Neural cell (in vitro differentiated cells): Measurements from ENCODE around the gene TDRKH. TPM values are rescaled to one million over a fixed set of nuclear protein-coding genes. Genes with fewer than 3 reads are reported as not detected.

Experiments used
- H2AFZ ChIP-seq: fragments of 200-600, 300-800 bp; sonication (generic), shearing (Covaris generic); 2 replicates; pipeline ENCODE4 v1.6.0; 2014; ENCODE audit warnings: low read depth, mild to moderate bottlenecking, antibody characterized with exemption, low read length, moderate library complexity
- H3F3A ChIP-seq: fragments of 200-600 bp; shearing (Covaris generic); 2 replicates; pipeline ENCODE4 v1.6.1; 2016; ENCODE audit warnings: mild to moderate bottlenecking, moderate library complexity, mixed read lengths, antibody characterized with exemption, low read length; ENCODE audit not compliant: insufficient read depth, poor library complexity, severe bottlenecking
- H3K27ac ChIP-seq: fragments of 200-600, 300-800 bp; sonication (generic), shearing (Covaris generic); 2 replicates; pipeline ENCODE4 v1.5.1; 2014; ENCODE audit warnings: mild to moderate bottlenecking, low read length, moderate library complexity
- H3K27me3 ChIP-seq: fragments of 300-800, 200-600 bp; sonication (generic), shearing (Covaris generic); 2 replicates; pipeline ENCODE4 v1.6.0; 2014; ENCODE audit warnings: mild to moderate bottlenecking, low read depth, low read length, moderate library complexity; ENCODE audit not compliant: insufficient read depth
- H3K36me3 ChIP-seq: fragments of 300-800, 200-600 bp; sonication (generic), shearing (Covaris generic); 2 replicates; pipeline ENCODE4 v1.5.1; 2014; ENCODE audit warnings: mild to moderate bottlenecking, antibody characterized with exemption, low read length, moderate library complexity; ENCODE audit not compliant: insufficient read depth
- H3K4me2 ChIP-seq: fragments of 300-800, 200-600 bp; sonication (generic), shearing (Covaris generic); 2 replicates; pipeline ENCODE4 v1.6.0; 2014; ENCODE audit warnings: mild to moderate bottlenecking, low read length
- H3K4me3 ChIP-seq: fragments of 300-800, 200-600 bp; sonication (generic), shearing (Covaris generic); 2 replicates; pipeline ENCODE4 v1.5.1; 2014; ENCODE audit warnings: mild to moderate bottlenecking, low read length, moderate library complexity
- H3K79me2 ChIP-seq: fragments of 200-600 bp; shearing (Covaris generic); replicated peaks from 2 replicates; pipeline ENCODE4 v1.6.0; 2014; ENCODE audit warnings: mild to moderate bottlenecking, low read length, moderate library complexity; ENCODE audit not compliant: insufficient read depth
- H3K9ac ChIP-seq: fragments of 300-800, 200-600 bp; sonication (generic), shearing (Covaris generic); 2 replicates; pipeline ENCODE4 v1.6.1; 2016; ENCODE audit warnings: mild to moderate bottlenecking, low read length, mixed read lengths
- H3K9me2 ChIP-seq: fragments of 200-600 bp; shearing (Covaris generic); 2 replicates; pipeline ENCODE4 v1.6.1; 2016; ENCODE audit warnings: mild to moderate bottlenecking, low read length, mixed read lengths; ENCODE audit not compliant: insufficient read depth
- H3K9me3 ChIP-seq: fragments of 200-600, 300-800 bp; sonication (generic), shearing (Covaris generic); 2 replicates; pipeline ENCODE4 v1.6.1; 2016; ENCODE audit warnings: mild to moderate bottlenecking, mixed run types, low read length, moderate library complexity, mixed read lengths
- H4K20me1 ChIP-seq: fragments of 200-600 bp; shearing (Covaris generic); 2 replicates; pipeline ENCODE4 v1.6.1; 2016; ENCODE audit warnings: mild to moderate bottlenecking, mixed run types; ENCODE audit not compliant: insufficient read depth
- EP300 ChIP-seq: fragments of 450-650 bp; conservative IDR thresholded peaks from 2 replicates; pipeline ENCODE4 v1.6.1; 2014; ENCODE audit warnings: antibody characterized with exemption, mild to moderate bottlenecking, moderate library complexity; ENCODE audit not compliant: poor library complexity, severe bottlenecking
- EZH2 ChIP-seq: fragments of 200-600, 300-800 bp; shearing (Covaris generic), sonication (generic); IDR thresholded peaks from 2 replicates; pipeline ENCODE4 v1.6.1; 2014; ENCODE audit warnings: antibody characterized with exemption, low read length, borderline replicate concordance, mild to moderate bottlenecking; ENCODE audit not compliant: insufficient read depth, poor library complexity, severe bottlenecking
- MXI1 ChIP-seq: fragments of 450-650 bp; conservative IDR thresholded peaks from 2 replicates; pipeline ENCODE4 v1.6.1; 2014; ENCODE audit warnings: antibody characterized with exemption, mild to moderate bottlenecking; ENCODE audit not compliant: poor library complexity, severe bottlenecking
- POLR2AphosphoS5 ChIP-seq: IDR thresholded peaks from 2 replicates; pipeline ENCODE4 v1.6.1; 2012
- RAD21 ChIP-seq: fragments of 450-650 bp; conservative IDR thresholded peaks from 2 replicates; pipeline ENCODE4 v1.6.1; 2014; ENCODE audit warnings: antibody characterized with exemption, mild to moderate bottlenecking, moderate library complexity
- TAF1 ChIP-seq: IDR thresholded peaks from 2 replicates; pipeline ENCODE4 v1.6.1; 2012; ENCODE audit warnings: low read depth
- polyA plus RNA-seq: library from polyadenylated mRNA; depleted of rRNA; stranded (reverse); fragments of >200 nt; gene quantifications from 2 replicates; pipeline ENCODE4 v1.2.3, GENCODE V29; 2014
- TF ChIP-seq, protein P1 (sequence below): fragments of 450-650 bp; IDR thresholded peaks from 2 replicates; pipeline ENCODE4 v1.5.1; 2014; ENCODE audit warnings: antibody characterized with exemption, mild to moderate bottlenecking, moderate library complexity; ENCODE audit not compliant: poor library complexity, severe bottlenecking
- TF ChIP-seq, protein P2 (sequence below): IDR thresholded peaks from 2 replicates; pipeline ENCODE4 v1.6.1; 2012; ENCODE audit warnings: borderline replicate concordance

TDRKH gene
- polyA plus RNA-seq, 1 donor from 2014 or later: 19.5 TPM

DNA sequence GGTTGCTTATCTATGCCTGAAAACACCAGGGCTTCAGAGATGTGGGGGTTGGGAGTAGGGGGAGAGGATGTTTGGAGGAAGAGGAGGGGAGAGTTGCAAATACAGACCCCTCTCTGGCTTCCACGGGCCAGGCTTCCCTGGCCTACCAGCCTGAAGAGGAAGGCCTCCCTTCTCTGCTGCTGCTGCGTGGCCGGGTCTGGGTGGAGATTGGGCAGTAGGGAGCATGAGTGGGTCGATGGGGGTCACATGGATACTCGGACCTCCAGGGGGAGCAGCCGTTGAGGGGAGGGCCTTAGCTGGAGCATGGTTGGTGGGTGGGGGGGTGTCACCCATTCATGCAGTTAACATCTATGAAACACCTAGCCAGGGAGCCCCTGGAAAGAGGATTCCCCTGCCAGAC, 39.8 kb upstream of the TDRKH start:
- H3K9me2 ChIP-seq: no peaks in the 10 kb centered on the region
- H3F3A ChIP-seq: no peaks in the 10 kb centered on the region
- no peak overlapping the region for H2AFZ ChIP-seq
- H3K9me3 ChIP-seq: no peaks in the 10 kb centered on the region
- no peaks in the 10 kb centered on the region for H3K27me3 ChIP-seq
- H4K20me1 ChIP-seq: no peaks in the 10 kb centered on the region
- no peaks in the 10 kb centered on the region for H3K36me3 ChIP-seq
- no peak overlapping the region for H3K4me3 ChIP-seq
- no peak overlapping the region for H3K27ac ChIP-seq
- H3K4me2 ChIP-seq: no peak overlapping the region
- no peaks in the 10 kb centered on the region for H3K79me2 ChIP-seq
- TF ChIP-seq, protein P1, sequence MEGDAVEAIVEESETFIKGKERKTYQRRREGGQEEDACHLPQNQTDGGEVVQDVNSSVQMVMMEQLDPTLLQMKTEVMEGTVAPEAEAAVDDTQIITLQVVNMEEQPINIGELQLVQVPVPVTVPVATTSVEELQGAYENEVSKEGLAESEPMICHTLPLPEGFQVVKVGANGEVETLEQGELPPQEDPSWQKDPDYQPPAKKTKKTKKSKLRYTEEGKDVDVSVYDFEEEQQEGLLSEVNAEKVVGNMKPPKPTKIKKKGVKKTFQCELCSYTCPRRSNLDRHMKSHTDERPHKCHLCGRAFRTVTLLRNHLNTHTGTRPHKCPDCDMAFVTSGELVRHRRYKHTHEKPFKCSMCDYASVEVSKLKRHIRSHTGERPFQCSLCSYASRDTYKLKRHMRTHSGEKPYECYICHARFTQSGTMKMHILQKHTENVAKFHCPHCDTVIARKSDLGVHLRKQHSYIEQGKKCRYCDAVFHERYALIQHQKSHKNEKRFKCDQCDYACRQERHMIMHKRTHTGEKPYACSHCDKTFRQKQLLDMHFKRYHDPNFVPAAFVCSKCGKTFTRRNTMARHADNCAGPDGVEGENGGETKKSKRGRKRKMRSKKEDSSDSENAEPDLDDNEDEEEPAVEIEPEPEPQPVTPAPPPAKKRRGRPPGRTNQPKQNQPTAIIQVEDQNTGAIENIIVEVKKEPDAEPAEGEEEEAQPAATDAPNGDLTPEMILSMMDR: no peak
- TF ChIP-seq MXI1 (no peak), RAD21 (no peak), EZH2 (no peak), POLR2AphosphoS5 (no peak), EP300 (no peak), TAF1 (no peak)
- no peak overlapping the region for H3K9ac ChIP-seq

DNA sequence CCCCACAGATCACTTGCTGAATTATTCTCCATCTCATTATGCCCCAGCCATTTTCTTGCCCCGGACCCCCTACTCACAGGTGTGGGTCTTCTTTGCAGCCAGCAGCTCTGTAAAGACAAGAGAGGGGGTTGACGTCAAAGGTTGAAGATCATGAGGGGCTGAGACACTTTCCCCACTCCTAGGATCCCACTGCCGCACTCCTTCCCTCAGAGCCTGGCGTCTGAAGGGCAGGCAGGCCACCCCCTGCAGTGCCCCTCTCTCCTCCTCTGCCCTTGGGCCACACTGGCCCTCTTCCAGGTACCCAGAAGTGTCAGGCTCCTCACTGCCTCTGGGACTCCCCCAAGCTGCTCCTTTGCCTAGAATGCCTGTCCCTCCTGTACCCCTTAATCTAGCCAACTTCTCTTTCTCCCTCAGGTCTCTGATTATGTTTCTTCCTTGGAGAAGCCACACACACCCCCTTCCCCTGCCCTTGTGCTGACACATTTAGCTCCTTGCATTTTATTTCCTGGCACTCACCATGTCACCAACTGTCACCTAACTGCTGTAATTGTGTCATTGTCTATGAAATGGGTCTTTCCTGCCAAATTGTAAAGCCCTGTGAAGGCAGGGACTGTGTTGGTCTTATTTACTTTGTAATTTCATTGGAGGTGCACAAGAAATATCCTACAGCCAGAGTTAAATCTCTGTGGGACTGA, 39.2 kb upstream of the TDRKH start:
- Histone ChIP-seq H2AFZ (peak overlapping the region; percentile 89), H3K9me2 (no peaks in the 10 kb centered on the region), H3K9ac (peak overlapping the region; percentile 34), H3K27me3 (no peaks in the 10 kb centered on the region), H3K36me3 (no peaks in the 10 kb centered on the region), H4K20me1 (no peaks in the 10 kb centered on the region), H3K4me3 (no peak overlapping the region), H3F3A (no peaks in the 10 kb centered on the region), H3K79me2 (no peaks in the 10 kb centered on the region), H3K4me2 (no peak overlapping the region), H3K9me3 (no peaks in the 10 kb centered on the region), H3K27ac (peak overlapping the region; percentile 11)
- TF ChIP-seq TAF1 (no peak), POLR2AphosphoS5 (no peak), MXI1 (no peak)
- TF ChIP-seq, protein P2, sequence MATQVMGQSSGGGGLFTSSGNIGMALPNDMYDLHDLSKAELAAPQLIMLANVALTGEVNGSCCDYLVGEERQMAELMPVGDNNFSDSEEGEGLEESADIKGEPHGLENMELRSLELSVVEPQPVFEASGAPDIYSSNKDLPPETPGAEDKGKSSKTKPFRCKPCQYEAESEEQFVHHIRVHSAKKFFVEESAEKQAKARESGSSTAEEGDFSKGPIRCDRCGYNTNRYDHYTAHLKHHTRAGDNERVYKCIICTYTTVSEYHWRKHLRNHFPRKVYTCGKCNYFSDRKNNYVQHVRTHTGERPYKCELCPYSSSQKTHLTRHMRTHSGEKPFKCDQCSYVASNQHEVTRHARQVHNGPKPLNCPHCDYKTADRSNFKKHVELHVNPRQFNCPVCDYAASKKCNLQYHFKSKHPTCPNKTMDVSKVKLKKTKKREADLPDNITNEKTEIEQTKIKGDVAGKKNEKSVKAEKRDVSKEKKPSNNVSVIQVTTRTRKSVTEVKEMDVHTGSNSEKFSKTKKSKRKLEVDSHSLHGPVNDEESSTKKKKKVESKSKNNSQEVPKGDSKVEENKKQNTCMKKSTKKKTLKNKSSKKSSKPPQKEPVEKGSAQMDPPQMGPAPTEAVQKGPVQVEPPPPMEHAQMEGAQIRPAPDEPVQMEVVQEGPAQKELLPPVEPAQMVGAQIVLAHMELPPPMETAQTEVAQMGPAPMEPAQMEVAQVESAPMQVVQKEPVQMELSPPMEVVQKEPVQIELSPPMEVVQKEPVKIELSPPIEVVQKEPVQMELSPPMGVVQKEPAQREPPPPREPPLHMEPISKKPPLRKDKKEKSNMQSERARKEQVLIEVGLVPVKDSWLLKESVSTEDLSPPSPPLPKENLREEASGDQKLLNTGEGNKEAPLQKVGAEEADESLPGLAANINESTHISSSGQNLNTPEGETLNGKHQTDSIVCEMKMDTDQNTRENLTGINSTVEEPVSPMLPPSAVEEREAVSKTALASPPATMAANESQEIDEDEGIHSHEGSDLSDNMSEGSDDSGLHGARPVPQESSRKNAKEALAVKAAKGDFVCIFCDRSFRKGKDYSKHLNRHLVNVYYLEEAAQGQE: no peak
